Nephron progenitor cell (in vitro differentiated cells): ENCODE data around the gene LAMC3.

Experiments used
- DNase-seq: peaks from one replicate; pipeline ENCODE4 v3.0.0; 2021
- H3K27ac Mint-ChIP-seq: 2 replicates; pipeline ENCODE4 v1.8.0; 2021; ENCODE audit warnings: mild to moderate bottlenecking, moderate library complexity, mixed read lengths
- H3K27me3 Mint-ChIP-seq: 2 replicates; pipeline ENCODE4 v1.8.0; 2021; ENCODE audit warnings: mild to moderate bottlenecking, low read depth, mixed read lengths; ENCODE audit not compliant: poor library complexity
- H3K36me3 Mint-ChIP-seq: 2 replicates; pipeline ENCODE4 v1.8.0; 2021; ENCODE audit warnings: low read depth, mixed read lengths
- H3K4me1 Mint-ChIP-seq: 2 replicates; pipeline ENCODE4 v1.8.0; 2021; ENCODE audit warnings: mixed read lengths
- H3K4me3 Mint-ChIP-seq: 2 replicates; pipeline ENCODE4 v1.8.0; 2021; ENCODE audit warnings: mild to moderate bottlenecking, moderate library complexity, mixed read lengths
- H3K9me3 Mint-ChIP-seq: 2 replicates; pipeline ENCODE4 v1.8.0; 2021; ENCODE audit warnings: mild to moderate bottlenecking, moderate library complexity, mixed read lengths
- CTCF ChIP-seq: fragments of 200-600 bp; sonication (generic); IDR thresholded peaks from 2 replicates; pipeline ENCODE4 v1.5.0; 2021; ENCODE audit warnings: antibody characterized with exemption

LAMC3 gene

GRCh38 chr9:131092548-131093440 lies 83.8 kb downstream of the LAMC3 start:
- Mint-ChIP-seq H3K27ac (no peak overlapping the region), H3K9me3 (no peaks in the 10 kb centered on the region), H3K27me3 (peaks cover 18% of the 10 kb centered on the region), H3K36me3 (no peaks in the 10 kb centered on the region), H3K4me3 (no peak overlapping the region), H3K4me1 (peaks cover 18% of the 10 kb centered on the region)
- no peak for TF ChIP-seq CTCF
- no peak for DNase-seq

GRCh38 chr9:131094015-131094414 lies 85.0 kb downstream of the LAMC3 start:
- H3K4me3 Mint-ChIP-seq, result no peak overlapping the region
- H3K27ac Mint-ChIP-seq, result no peak overlapping the region
- DNase-seq, result no peak
- peaks cover 18% of the 10 kb centered on the region for H3K27me3 Mint-ChIP-seq
- TF ChIP-seq CTCF, result no peak
- no peaks in the 10 kb centered on the region for H3K9me3 Mint-ChIP-seq
- H3K36me3 Mint-ChIP-seq, result no peaks in the 10 kb centered on the region
- H3K4me1 Mint-ChIP-seq, result peaks cover 29% of the 10 kb centered on the region

- Mint-ChIP-seq H3K4me1 (peaks cover 36% of the 10 kb centered on the region), H3K4me3 (peak overlapping the region; percentile 21), H3K36me3 (no peaks in the 10 kb centered on the region), H3K27me3 (peaks cover 18% of the 10 kb centered on the region), H3K27ac (no peak overlapping the region), H3K9me3 (no peaks in the 10 kb centered on the region)
- TF ChIP-seq CTCF, result no peak
- no peak for DNase-seq
These were observed 85.6 kb downstream of the LAMC3 start for GRCh38 chr9:131094622-131095021.

GRCh38 chr9:131095666-131096268 lies 86.8 kb downstream of the LAMC3 start:
- no peak for TF ChIP-seq CTCF
- no peak for DNase-seq
- Mint-ChIP-seq H3K36me3 (no peaks in the 10 kb centered on the region), H3K9me3 (no peaks in the 10 kb centered on the region), H3K27me3 (peaks cover 18% of the 10 kb centered on the region), H3K4me3 (peak overlapping the region; percentile 81), H3K27ac (no peak overlapping the region), H3K4me1 (peaks cover 47% of the 10 kb centered on the region)

- peak; percentile 24 for TF ChIP-seq CTCF
- H3K4me3 Mint-ChIP-seq, result peak within 1 kb of the TSS; percentile 82
- DNase-seq, result peak; percentile 82
- no peaks in the 10 kb centered on the region for H3K9me3 Mint-ChIP-seq
- peaks cover 18% of the 10 kb centered on the region for H3K27me3 Mint-ChIP-seq
- peaks cover 50% of the 10 kb centered on the region for H3K4me1 Mint-ChIP-seq
- H3K27ac Mint-ChIP-seq, result peak within 1 kb of the TSS; percentile 6
- H3K36me3 Mint-ChIP-seq, result no peaks in the 10 kb centered on the region
These were observed 87.5 kb downstream of the LAMC3 start, which contains the start of gene AIF1L for GRCh38 chr9:131096269-131097125. Gene AIF1L, plus strand, starts transcription at chr9:131096531. Its CDS starts 99 bp downstream, at chr9:131096630.
